ENCODE results near the gene LYSMD4.

GRCh38 chr15:99721104-99721778 lies 12.0 kb downstream of the LYSMD4 start:
- no peak for TF ChIP-seq CTCF (IDR thresholded peaks at IDR 0.05)
- TF ChIP-seq EZH2phosphoT487 (IDR thresholded peaks at IDR 0.05), result no peak
